Glomerular endothelial cell (primary cell): ENCODE data around the gene PRSS57. TPM values are rescaled to one million over a fixed set of nuclear protein-coding genes. Genes with fewer than 3 reads are reported as not detected.

Experiments used
- DNase-seq: peaks from one replicate; pipeline ENCODE4 v3.0.0-alpha.2; 2011; ENCODE audit warnings: low read depth, low spot score; ENCODE audit errors: extremely low read depth
- total RNA-seq: library from RNA; depleted of rRNA; stranded (reverse); fragments of >200 nt; gene quantifications from 2 replicates; pipeline ENCODE4 v1.2.3, GENCODE V29; 2015

Gene PRSS57
- total RNA-seq, 1 donor from 2014 or later = not detected

GRCh38 chr19:653425-653824 lies 41.8 kb downstream of the PRSS57 start:
- DNase-seq = no peak

GRCh38 chr19:652467-653389 lies 42.5 kb downstream of the PRSS57 start:
- no peak for DNase-seq

GRCh38 chr19:651991-652390 lies 43.3 kb downstream of the PRSS57 start:
- no peak for DNase-seq

- no peak for DNase-seq
Observed at GRCh38 chr19:651114-651818, 44.0 kb downstream of the PRSS57 start.

- no peak for DNase-seq
Observed at GRCh38 chr19:650121-650520, 45.1 kb downstream of the PRSS57 start.

- no peak for DNase-seq
Observed at GRCh38 chr19:648904-649801, 46.1 kb downstream of the PRSS57 start.

- DNase-seq = no peak
Observed at GRCh38 chr19:648305-648704, 46.9 kb downstream of the PRSS57 start.

GRCh38 chr19:647566-648284 lies 47.5 kb downstream of the PRSS57 start:
- DNase-seq = no peak

GRCh38 chr19:646779-647565 lies 48.3 kb downstream of the PRSS57 start:
- no peak for DNase-seq

GRCh38 chr19:645912-646778 lies 49.1 kb downstream of the PRSS57 start:
- DNase-seq = no peak

GRCh38 chr19:644789-645188 lies 50.5 kb downstream of the PRSS57 start:
- DNase-seq = no peak

- no peak for DNase-seq
Observed at GRCh38 chr19:644363-644762, 50.9 kb downstream of the PRSS57 start.

- DNase-seq = no peak
Observed at GRCh38 chr19:643736-644135, 51.5 kb downstream of the PRSS57 start.

GRCh38 chr19:642767-643727 lies 52.2 kb downstream of the PRSS57 start:
- no peak for DNase-seq

- no peak for DNase-seq
Observed at GRCh38 chr19:641702-642101, 53.5 kb downstream of the PRSS57 start.

- DNase-seq = no peak
Observed at GRCh38 chr19:640606-641189, 54.6 kb downstream of the PRSS57 start.

GRCh38 chr19:640161-640558 lies 55.1 kb downstream of the PRSS57 start:
- DNase-seq = no peak
